OCI-LY1 (cell line): ENCODE measurements around the gene TRRAP.

Experiments
- CTCF ChIP-seq: fragments of 200-600 bp; sonication (generic), shearing (Covaris generic); IDR thresholded peaks from 2 replicates; pipeline ENCODE4 v1.5.1; 2017; ENCODE audit warnings: mild to moderate bottlenecking, antibody characterized with exemption, low read length, moderate library complexity, mixed read lengths
- EZH2 ChIP-seq: fragments of 200-600 bp; sonication (generic), shearing (Covaris generic); IDR thresholded peaks from 2 replicates; pipeline ENCODE4 v1.8.0; 2017; ENCODE audit warnings: borderline replicate concordance, mixed run types, mild to moderate bottlenecking, antibody characterized with exemption, low read length, moderate library complexity, mixed read lengths

GRCh38 chr7:99061001-99061776 is 182.9 kb downstream of the TRRAP start:
- TF ChIP-seq CTCF (no peak), EZH2 (no peak)
